ENCODE results near the gene RUFY3.
"Not testable (repeated sequence)": the region's sequence is repeated elsewhere in the genome, so short reads cannot be mapped to it uniquely, and the experiment has no call there.

Gene RUFY3

GRCh38 chr4:70735915-70736314 lies 14.2 kb downstream of the RUFY3 start:
- not testable (repeated sequence) for DNase-seq (ENCODE audit: low spot score)

GRCh38 chr4:70737006-70737405 lies 15.2 kb downstream of the RUFY3 start:
- DNase-seq (ENCODE audit: low spot score) = no peak

GRCh38 chr4:70737409-70737808 lies 15.6 kb downstream of the RUFY3 start:
- DNase-seq (ENCODE audit: low spot score) = no peak

- no peak for DNase-seq (ENCODE audit: low spot score)
Observed at GRCh38 chr4:70739496-70740337, 18.0 kb downstream of the RUFY3 start.

- no peak for DNase-seq (ENCODE audit: low spot score)
Observed at GRCh38 chr4:70741867-70742658, 20.3 kb downstream of the RUFY3 start.

GRCh38 chr4:70743731-70744130 lies 22.0 kb downstream of the RUFY3 start:
- DNase-seq (ENCODE audit: low spot score) = no peak

- no peak for DNase-seq (ENCODE audit: low spot score)
Observed at GRCh38 chr4:70746179-70746839, 24.5 kb downstream of the RUFY3 start.

GRCh38 chr4:70747874-70748273 lies 26.1 kb downstream of the RUFY3 start:
- no peak for DNase-seq (ENCODE audit: low spot score)

- DNase-seq (ENCODE audit: low spot score) = no peak
Observed at GRCh38 chr4:70749313-70749712, 27.5 kb downstream of the RUFY3 start.

- DNase-seq (ENCODE audit: low spot score) = no peak
Observed at GRCh38 chr4:70752236-70752635, 30.5 kb downstream of the RUFY3 start.

- DNase-seq (ENCODE audit: low spot score) = no peak
Observed at GRCh38 chr4:70753630-70754029, 31.9 kb downstream of the RUFY3 start.

GRCh38 chr4:70754470-70754869 lies 32.7 kb downstream of the RUFY3 start:
- DNase-seq (ENCODE audit: low spot score) = no peak

GRCh38 chr4:70754990-70755688 lies 33.4 kb downstream of the RUFY3 start:
- no peak for DNase-seq (ENCODE audit: low spot score)

- no peak for DNase-seq (ENCODE audit: low spot score)
Observed at GRCh38 chr4:70759126-70759525, 37.4 kb downstream of the RUFY3 start.

GRCh38 chr4:70759627-70760026 lies 37.9 kb downstream of the RUFY3 start:
- no peak for DNase-seq (ENCODE audit: low spot score)

GRCh38 chr4:70760662-70761061 lies 38.9 kb downstream of the RUFY3 start:
- DNase-seq (ENCODE audit: low spot score) = no peak

- no peak for DNase-seq (ENCODE audit: low spot score)
Observed at GRCh38 chr4:70761276-70761816, 39.6 kb downstream of the RUFY3 start.

GRCh38 chr4:70765368-70765767 lies 43.6 kb downstream of the RUFY3 start:
- DNase-seq (ENCODE audit: low spot score) = no peak

- no peak for DNase-seq (ENCODE audit: low spot score)
Observed at GRCh38 chr4:70768301-70768948, 46.7 kb downstream of the RUFY3 start.

- not testable (repeated sequence) for DNase-seq (ENCODE audit: low spot score)
Observed at GRCh38 chr4:70769396-70769795, 47.6 kb downstream of the RUFY3 start.

GRCh38 chr4:70772929-70773555 lies 51.3 kb downstream of the RUFY3 start:
- no peak for DNase-seq (ENCODE audit: low spot score)

All from HuH-7.5 (cell line).